Right lobe of liver (tissue), 4 donors: Measurements from ENCODE around the gene KRTAP5-6.

Experiments
- CTCF ChIP-seq, 4 donors: fragments of 200-600 bp in 3 of 4; fragments of 450-650 bp in 1 of 4; IDR thresholded peaks; one replicate each; pipeline versions ENCODE4 v1.5.1 to v1.8.0; 2016 to 2022; ENCODE audit warnings: antibody characterized with exemption in 4 of 4, mild to moderate bottlenecking in 2 of 4
- POLR2A ChIP-seq: fragments of 450-650 bp; IDR thresholded peaks from one replicate; pipeline ENCODE4 v1.6.1; 2017; ENCODE audit warnings: antibody characterized with exemption, mild to moderate bottlenecking
- donor health status: DM: no; HTN: no; CAD: no.
- donor health status: DM: no; HTN: no; CAD: no.
- donor health status: DM: no; HTN: yes; CAD: no.

- no peak for TF ChIP-seq CTCF (IDR thresholded peaks at IDR 0.05)
- no peak for TF ChIP-seq POLR2A
Observed at GRCh38 chr11:1742869-1743584, 46.0 kb downstream of the KRTAP5-6 start.
